ENCODE results near the gene GNAO1.

Gene GNAO1

DNA sequence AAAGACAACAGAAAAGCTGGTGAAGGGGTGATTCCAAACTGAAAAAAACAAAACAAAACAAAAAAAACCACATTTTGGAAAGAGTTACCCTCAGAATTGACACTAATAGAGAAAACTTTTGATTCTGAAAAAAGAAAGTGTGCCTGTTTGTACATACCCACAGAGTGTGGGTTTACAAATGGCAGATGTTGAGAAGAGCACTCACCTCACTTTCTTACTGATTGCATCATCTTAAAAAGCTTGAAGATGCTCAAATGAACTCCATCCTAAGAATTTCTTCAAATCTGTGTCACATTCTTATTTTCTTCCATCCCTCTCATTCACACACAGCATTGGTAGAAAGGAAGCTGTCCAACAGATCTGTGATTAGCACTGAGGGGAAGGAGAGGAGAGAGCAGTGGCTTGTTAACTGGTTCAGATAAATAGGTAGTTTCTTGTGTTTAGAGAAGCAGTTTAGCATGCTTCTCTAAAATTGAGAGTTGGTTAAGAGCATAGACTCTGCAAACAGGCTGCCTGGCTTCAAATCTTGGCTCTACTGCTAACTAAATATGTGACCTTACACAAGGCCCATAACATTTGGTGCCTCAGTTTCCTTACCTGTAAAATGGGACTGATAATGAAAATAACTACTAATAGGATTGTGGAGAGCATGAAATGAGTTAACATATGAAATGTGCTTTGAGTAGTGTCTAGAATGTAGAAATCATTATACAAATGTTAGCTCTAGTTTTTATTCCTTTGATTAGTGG lies 6.9 kb downstream of the GNAO1 start:
- no peak for DNase-seq

DNA sequence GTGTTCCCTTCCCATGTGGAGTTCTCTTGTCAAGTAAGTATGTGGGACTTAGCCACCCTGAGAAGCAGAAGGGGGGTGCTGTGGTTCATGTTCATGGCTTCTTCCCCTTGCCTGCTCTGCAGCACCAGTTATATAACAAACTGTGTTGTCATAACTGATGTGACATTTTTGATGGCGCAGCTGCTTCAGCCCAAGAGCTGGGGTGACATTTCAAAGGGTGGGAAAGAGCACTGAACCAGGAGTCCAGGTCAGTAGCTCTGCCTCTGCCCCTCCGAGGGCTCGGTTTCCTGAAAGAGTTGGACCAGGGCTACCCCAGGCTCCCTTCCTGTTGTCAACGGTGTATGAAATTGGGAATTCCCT lies 7.4 kb downstream of the GNAO1 start:
- no peak for DNase-seq

DNA sequence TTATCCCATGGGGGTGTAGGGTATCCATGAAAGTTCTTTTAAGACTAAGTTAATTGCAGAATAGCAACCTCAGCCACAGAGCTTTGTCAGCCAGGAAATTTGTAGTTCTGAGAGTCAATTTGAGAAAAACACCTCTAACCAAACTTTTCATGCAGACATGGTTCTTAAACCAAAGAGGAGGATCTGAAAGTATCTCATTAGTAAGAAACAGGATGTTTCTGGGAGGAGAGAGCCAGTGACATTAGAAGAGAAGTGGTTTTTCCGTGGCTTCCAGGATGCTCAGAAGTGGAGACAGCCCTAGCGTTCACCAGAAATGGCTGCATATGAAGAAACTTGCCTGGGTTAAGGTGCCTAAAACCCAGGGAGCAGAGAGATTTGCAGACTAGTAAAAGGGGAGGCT lies 7.9 kb downstream of the GNAO1 start:
- DNase-seq, result no peak

DNA sequence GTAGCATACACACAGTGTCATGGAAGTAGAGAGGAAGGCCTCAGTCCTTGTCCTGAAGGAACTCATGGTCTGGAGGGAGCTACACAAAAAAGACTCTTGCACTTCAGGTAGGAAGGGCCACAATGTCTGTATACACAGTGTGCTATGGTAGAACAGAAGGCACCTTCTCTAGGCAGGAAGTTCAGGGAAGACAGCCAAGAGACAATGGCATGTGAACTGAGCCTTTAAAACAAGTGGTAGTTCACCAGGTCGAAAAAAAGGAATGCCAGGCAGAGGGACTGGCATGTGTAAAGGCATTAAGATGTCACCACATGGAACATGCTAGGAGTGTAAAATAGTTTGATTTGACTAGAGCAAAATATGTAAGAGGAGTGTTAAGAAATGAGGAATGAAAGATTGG lies 9.7 kb downstream of the GNAO1 start:
- no peak for DNase-seq

DNA sequence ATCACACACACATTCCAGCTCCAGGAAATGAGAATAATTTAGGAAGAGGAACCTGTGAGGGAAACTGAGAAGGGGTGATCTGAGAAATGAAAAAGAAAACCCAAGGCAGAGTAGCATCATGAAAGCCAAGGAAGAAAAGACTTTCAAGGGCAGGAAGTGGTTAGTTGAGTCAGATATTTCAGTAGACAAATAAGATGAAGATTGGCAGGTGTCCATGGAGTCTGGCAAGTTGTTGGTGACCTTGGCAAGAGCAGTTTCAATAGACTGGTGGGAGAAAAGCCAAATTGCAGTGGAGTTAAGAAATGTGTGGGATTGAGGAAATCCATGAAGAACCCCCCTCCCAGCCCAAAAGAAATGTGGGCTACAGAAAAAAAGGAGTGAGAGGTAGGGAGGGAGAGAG lies 10.7 kb downstream of the GNAO1 start:
- DNase-seq, result peak; percentile 66

DNA sequence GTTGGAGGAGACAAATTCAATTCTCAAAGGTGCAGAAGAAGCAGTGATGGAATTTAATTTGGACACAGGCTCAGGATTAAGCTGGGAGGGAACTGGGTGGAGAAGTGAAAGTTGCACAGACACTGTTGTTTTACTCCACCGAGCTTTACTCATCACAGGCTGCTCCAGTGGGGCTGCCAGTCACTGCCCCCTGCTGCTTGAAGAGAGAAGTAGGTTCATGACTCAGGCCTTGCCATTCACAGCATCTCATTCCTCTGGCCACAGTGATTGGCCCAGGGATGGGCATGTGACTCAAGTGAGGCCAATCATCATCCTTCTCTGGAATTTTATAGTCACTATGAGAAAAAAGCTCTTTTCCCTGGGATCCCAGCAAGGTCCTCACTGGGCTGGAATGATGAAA lies 11.8 kb downstream of the GNAO1 start:
- peak; percentile 38 for DNase-seq

DNA sequence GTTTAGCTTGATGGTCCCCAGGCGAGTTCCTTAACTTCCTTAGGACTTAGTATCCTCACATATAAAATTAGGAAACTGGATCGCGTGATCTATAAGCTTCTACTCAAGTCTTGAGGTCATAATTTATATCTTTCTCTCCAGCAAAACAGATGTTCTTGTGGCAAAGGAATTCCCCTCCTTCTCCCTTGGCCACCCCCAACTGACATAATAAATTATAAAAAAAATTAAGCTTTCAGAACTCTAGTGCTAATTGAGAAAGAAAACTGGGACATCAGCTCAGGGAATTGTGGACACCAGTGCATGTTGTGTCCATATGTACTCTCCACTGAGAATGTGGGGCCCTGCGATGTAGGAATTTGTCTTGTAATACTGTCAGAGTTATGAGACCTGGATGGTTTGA lies 13.5 kb downstream of the GNAO1 start:
- peak; percentile 32 for DNase-seq

DNA sequence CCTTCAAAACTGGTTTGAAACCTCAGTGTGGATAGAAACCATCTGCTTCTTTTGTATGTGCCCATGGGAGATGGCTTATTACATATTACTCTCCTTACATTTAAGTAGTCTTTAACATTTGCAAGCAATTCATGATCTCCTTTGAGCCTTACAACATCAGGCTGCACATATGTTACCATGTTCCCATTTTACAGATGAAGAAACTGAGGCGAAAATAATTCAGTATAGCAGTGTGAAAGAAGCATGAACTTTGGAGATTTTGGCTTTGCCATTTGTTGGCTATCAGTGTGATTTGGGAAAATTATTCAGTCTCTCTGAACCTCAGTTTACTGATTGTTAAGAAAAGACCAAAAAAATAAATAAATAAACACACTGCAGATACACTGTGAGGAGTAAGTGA lies 15.7 kb downstream of the GNAO1 start:
- no peak for DNase-seq

DNA sequence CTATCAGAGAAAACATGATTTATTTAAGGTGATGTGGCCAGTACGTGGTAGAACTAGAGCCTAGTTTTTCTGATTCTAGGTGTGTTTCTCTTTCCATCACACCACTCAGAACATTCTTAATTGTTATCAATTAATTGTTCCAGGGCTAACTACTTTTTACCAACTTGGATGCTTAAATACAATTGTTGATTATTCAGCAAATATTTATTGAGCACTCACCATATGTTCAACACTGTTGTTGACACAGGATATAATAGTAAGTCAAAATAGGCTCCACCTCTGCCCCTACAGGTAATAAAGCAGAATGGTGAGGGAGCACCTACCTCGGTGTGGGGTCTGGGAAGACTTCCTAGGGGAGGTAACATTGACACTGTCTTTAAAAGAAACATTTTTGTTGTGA lies 16.1 kb downstream of the GNAO1 start:
- DNase-seq, result no peak

DNA sequence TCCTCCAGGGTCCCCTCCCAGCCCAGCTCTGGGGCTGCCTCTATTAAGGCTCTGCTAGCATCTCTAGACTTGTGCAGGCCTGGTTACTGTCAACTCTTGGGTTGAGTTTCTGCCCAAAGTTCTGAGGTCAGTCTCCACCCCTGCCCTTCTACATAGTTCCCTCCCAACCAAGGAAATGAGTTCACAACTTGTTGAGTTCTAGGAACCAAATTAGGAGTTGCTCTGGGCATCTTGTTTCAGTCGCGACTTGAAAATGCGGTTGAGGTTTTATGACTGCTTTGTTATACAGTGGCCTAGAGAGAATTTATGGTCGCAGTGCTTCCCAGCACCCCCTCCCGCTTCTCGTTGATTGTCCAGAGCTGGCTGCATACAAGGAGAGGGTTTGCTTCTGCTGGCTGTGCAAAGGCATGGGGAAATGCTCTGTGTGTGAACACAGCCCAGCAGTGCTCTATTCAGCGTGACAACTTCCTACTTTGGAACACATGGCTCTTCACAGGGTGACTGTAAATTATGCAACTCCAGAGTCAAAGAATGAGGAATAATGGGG lies 20.2 kb downstream of the GNAO1 start:
- peak; percentile 93 for DNase-seq

DNA sequence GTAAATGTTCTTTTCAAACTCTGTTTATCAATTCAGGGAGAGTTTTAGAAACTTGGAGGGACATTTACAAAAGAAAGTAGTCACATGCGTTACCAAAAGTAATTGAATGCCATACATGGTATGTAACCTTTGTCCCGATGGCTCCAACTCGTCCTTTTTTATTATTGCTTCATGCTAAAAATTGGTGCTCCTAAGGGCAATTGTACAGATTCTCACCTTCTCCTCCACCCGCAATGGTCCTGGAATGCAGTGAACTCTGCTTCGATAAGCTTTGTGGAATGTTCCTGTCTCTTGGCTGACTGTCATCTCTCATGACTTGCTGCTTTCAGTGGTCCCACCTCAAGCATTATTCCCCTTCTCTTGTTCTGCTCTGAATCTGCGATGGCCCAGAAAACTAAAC lies 20.9 kb downstream of the GNAO1 start:
- DNase-seq, result peak; percentile 86

DNA sequence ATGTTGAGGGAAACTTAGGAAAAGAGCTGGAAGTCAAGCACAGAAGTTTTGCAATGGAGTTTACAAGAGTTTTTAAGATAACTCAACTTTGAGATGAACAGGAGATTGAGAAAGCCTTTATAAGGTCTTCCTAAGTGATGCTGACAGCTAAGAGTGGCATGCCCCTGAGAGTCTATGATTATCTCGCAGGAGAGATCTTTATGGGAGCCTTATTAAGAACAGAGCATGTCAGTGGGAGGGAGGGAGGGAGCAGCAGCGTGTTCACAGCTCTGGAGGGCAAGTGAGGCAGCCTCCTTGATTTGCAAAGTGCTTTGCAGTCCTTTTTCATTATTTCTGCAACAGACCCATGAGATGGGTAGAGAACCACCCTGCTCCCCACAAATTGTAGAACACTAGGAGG lies 30.7 kb downstream of the GNAO1 start:
- DNase-seq, result no peak

DNA sequence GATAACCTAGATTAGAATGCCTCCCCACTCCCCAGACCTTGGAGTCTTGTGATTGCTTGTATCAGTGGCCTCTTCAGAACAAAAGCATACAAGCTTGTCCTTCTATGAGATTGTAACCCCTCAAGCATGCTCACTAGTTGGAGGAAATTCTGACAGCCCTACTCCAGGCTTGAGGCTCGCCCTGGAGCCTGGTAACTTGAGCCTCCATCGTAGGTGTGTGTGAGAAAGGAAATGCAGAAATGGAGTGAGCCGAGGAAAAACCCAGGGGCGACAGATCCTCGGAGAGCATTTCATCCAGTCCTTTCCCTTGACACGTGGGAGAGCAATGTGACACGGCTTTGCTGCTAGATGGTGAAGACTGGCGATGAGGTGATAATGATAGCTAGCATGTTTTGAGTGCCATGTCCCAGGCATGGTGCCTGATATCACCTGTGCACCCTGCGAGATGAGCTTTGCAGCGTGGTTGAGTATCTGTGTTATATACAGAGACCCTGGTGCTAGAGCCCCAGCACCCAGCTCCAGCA lies 31.2 kb downstream of the GNAO1 start:
- no peak for DNase-seq

DNA sequence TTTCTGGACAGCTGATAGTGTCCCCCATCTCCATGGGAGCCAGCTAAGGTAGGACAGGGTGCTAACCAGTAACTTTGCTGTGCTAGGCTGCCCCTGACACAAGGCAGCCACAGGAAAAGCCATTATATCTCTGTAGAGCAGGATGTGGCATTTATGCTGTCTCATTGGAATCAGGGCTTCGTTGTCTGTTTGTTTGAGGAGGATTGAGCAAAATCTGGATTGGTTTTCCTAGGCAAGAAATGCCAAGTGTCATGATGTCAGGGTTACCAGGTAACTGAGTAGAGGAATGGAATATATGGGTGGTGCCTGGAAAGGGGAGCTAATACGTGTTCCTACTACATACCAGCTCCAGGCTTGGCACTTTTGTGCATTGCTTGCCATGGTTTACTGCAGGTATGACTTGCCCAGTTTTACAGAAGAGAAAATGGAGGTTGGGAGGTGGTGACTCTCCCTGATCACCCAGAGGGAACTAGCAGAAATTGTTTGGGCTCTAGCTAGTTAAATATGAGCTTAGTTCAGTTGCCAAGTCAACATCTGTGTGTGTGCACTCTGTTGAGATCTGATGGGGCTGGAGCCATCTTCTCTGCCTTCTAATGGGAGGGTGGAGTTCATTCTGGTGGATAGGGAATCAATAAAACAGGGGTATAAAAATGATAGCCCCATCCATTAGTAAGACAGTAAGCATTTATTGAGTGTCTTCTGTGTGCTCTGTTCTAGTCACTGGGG lies 33.9 kb downstream of the GNAO1 start:
- DNase-seq, result no peak

DNA sequence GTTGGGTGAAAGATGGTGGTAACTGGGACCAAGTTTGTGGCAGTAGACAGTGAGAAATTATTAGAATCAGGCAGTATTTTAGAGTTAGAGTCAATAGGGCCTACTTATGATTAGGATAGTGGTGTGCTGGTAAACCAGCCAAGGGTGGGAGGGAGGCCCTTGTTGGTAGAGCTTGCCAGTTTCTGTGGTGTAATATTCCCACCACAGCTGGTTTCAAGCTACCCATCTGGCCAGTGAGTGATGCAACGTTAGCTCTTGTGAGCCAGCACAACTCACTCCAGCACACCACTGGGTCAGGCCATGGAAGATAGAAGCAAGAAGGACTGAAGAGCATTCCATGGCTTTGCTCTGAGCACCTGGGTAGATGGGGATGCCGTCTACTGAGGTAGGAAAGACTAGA lies 34.9 kb downstream of the GNAO1 start:
- no peak for DNase-seq

DNA sequence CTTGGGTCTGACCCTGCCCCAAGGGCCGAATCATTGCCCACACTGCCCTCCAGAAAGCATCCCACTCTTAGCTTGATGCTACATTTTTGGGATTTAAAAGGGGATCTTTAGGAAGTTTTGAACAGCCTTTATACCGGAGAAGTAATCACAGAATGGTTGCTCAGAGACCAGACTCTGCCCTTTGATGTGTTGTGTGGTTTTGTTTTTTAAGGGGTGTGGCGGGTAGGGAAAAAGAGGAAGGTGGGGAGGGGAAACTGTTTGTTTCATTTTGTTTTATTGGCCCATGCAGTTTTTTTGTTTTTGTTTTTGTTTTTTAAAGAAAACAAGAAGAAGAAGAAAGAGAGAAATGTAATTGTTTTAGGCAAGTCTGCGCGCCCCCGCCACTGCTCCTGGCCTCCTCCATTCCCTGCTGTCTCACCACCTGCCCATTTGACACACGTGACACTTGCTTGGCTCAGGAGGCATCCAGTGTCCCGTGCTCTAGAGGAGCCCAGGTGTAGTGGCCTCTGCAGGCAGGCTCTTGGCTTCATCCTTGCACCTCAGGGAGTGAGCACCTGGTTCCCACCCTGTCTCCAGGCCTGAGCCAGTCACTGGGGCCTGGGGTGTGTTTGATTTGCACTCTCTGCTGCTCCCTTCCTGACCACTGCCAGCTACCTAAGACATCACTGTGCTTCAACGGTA lies 35.7 kb downstream of the GNAO1 start:
- no peak for DNase-seq

DNA sequence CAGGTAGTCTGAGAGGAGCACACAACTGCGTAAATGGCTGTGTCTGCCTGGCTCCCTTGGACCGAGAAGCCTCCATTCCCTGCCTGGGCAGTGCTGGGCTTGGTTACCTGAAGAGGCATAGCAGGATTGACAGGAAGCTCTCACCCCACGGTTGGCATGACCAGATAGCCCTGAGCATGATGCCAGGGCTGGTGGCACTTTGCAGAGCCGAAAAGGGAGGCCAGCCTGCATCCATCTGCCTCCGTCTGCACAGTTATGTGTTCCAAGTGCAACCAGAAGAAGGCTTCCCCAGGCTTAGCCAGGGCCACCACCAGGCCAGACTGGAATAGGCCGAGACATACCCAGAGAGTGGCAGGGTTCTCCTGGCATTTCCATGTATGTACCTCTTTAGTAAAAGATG lies 36.6 kb downstream of the GNAO1 start:
- no peak for DNase-seq

DNA sequence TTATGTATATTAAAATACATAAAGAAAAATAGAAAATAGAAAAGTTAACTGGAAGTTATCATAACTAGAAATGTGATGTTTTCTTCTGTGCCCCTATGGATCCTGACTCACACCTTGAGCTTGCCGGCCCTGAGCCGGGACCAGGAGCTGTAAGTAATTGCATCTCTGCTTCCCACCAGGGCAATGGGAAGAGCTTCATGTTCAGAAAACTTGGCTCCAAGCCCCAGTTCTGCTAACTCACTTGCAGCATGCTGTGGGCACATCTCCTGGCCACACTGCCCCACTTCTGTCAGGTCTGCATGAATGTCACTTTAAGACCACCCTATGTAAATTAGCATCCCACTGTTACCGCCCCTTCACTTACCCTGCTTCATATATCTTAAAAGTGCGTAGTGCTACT lies 37.2 kb downstream of the GNAO1 start:
- DNase-seq, result no peak

DNA sequence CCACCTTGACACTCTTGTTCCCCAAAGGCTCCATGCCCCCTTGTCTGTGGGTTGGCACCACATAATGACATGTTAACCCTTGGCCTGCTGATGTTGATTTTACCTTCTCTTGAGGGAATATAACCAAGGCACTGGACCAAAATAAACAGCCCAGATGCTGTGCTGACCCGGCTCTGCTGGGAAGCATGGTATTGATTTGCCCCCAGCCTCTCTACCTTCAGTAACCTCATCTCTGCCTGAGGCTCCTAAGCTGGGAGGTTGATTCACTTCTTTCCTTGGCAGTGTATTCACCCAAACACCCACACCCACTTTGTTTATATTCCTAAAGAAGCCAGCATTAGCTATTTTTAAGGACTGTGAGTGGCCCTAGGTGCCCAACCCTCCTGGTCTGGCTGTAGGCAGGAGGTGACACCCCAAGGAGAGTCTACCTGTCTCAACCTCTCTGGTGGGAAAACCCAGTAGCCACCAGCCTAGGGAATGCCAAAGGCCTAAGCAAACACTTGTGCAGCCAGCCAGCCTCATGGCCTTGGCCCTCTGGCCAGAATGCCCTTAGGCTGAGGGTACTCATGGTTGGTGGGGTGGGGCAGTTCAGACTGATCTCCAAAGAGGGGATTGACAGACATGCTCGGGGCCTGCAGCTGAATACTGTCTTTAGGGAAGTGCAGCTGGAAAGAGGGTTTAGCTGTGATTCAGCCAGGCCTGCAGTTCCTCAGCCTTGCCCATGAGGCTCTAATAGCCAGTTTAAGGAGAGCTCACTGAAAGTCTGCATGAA lies 42.7 kb downstream of the GNAO1 start:
- no peak for DNase-seq

DNA sequence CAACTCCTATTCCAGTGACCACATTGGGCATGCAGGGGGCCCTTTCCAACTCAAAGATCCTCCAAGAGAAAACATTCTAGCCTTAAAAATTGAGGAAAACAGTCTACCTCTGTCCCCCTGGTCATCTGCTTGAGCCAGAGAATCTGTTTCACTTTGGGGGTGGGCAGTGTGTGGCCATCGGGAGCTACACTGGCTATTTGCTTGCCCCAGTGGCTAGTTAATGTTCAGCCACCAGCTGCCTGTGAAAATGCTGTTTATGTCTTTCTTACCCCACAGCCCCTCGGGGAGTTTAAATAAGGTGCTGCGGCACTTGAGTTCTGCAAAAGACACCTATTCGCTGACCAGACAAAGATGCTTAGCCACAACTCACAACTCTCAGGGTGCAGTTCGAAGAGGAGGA lies 43.4 kb downstream of the GNAO1 start:
- no peak for DNase-seq

DNA sequence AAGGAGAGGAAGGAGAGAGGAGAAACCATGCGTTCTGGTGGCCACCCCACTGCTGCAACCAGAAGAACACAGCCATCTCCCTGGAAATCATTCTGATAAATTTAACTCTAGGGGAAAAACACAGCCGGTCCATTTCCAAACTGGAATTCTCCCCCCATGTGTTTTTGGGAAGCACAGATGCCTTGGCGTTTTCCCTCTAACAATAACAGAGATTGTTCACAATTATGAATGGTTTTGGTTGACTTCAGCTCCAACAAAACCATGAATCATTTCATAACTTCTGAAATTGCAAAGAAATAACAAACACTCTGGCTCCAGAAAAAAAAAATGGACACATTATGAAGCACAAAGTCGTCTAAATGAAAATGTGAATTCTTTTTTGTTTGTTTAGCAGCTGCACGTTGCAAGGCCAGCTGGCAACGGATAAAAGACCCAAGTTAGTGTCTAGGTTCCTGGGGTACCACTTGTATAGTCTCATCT lies 46.2 kb downstream of the GNAO1 start:
- DNase-seq, result no peak

DNA sequence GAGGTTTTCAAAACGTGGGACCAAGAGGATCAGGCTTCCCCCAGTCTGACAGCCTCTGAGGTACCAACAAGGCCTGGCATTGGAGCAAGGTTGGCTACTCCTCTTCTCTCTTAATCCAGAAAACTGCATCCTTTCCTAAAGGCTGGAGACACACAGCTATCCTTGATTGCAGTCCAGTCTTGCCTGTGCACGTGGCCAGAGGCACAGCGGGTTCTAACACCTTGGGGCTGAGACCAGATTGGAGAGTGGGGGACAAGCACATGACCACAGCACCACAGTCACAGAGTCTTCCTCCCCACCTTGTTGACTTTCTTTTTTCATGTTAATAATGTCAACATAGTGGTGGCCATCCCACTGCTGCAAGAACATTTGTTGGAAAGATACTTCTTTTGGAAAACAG lies 46.9 kb downstream of the GNAO1 start:
- DNase-seq, result no peak

DNA sequence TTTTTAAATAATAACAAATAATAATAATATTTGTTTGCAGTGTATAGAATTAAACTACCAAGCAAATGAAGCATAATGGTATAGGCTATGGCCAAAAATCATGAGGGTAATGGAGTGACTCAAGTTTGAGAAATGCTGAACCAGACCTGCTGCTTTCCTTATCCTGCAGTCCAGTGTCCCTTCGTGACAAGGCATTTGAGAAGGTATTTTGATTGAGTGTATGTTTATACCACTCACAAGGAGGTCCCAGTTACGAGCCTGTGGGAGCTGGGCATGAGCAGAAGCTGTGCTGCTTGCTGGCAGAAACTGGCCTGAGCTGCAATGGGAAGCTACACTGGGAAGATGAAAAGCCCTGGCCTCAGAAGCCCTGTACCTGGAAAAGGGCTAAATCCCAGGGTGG lies 50.3 kb downstream of the GNAO1 start:
- peak; percentile 82 for DNase-seq
